ENCODE measurements around the gene ARHGAP33.

ARHGAP33 gene

GRCh38 chr19:35775298-35776101 lies at the start of gene ARHGAP33:
TSS of gene ARHGAP33 (plus strand) at chr19:35775564. CDS start at chr19:35775659, 95 bp downstream.
- peak; percentile 99 for DNase-seq (ENCODE audit: low spot score)

- DNase-seq (ENCODE audit: low spot score), result no peak
Observed at GRCh38 chr19:35727053-35727955, 48.1 kb upstream of the ARHGAP33 start.

GRCh38 chr19:35727956-35728706 lies 47.2 kb upstream of the ARHGAP33 start:
- no peak for DNase-seq (ENCODE audit: low spot score)

GRCh38 chr19:35729021-35729420 lies 46.3 kb upstream of the ARHGAP33 start:
- no peak for DNase-seq (ENCODE audit: low spot score)

GRCh38 chr19:35729763-35730162 lies 45.6 kb upstream of the ARHGAP33 start:
- no peak for DNase-seq (ENCODE audit: low spot score)

GRCh38 chr19:35730326-35730725 lies 45.0 kb upstream of the ARHGAP33 start:
- no peak for DNase-seq (ENCODE audit: low spot score)

GRCh38 chr19:35731353-35731752 lies 44.0 kb upstream of the ARHGAP33 start:
- no peak for DNase-seq (ENCODE audit: low spot score)

- DNase-seq (ENCODE audit: low spot score), result no peak
Observed at GRCh38 chr19:35731779-35732405, 43.5 kb upstream of the ARHGAP33 start.

GRCh38 chr19:35732540-35733179 lies 42.7 kb upstream of the ARHGAP33 start:
- no peak for DNase-seq (ENCODE audit: low spot score)

GRCh38 chr19:35733180-35734125 lies 41.9 kb upstream of the ARHGAP33 start:
- DNase-seq (ENCODE audit: low spot score), result no peak

- DNase-seq (ENCODE audit: low spot score), result no peak
Observed at GRCh38 chr19:35734273-35734672, 41.1 kb upstream of the ARHGAP33 start.

- no peak for DNase-seq (ENCODE audit: low spot score)
Observed at GRCh38 chr19:35734889-35735288, 40.5 kb upstream of the ARHGAP33 start.

- no peak for DNase-seq (ENCODE audit: low spot score)
Observed at GRCh38 chr19:35736913-35737886, 38.2 kb upstream of the ARHGAP33 start.

GRCh38 chr19:35738021-35738886 lies 37.1 kb upstream of the ARHGAP33 start:
- no peak for DNase-seq (ENCODE audit: low spot score)

- DNase-seq (ENCODE audit: low spot score), result no peak
Observed at GRCh38 chr19:35738887-35739229, 36.5 kb upstream of the ARHGAP33 start.

GRCh38 chr19:35739275-35740107 lies 35.9 kb upstream of the ARHGAP33 start:
- no peak for DNase-seq (ENCODE audit: low spot score)

- no peak for DNase-seq (ENCODE audit: low spot score)
Observed at GRCh38 chr19:35740108-35740422, 35.3 kb upstream of the ARHGAP33 start.
